GM23338 (cell line): ENCODE data around the gene AKR1C2. TPM values are rescaled to one million over a fixed set of nuclear protein-coding genes. Genes with fewer than 3 reads are reported as not detected.
A peak's percentile ranks its signal among the peaks of the same experiment; 100 is the strongest.
"Not testable (repeated sequence)": the region's sequence is repeated elsewhere in the genome, so short reads cannot be mapped to it uniquely, and the experiment has no call there.

ENCODE experiments used
- ATAC-seq: fragments of 200-7000 bp; cut with Tn5 transposase; 3 replicates; pipeline ENCODE4 v1.9.1; 2020
- DNase-seq: peaks from one replicate; pipeline ENCODE4 v3.0.0-alpha.2; 2015; ENCODE audit warnings: low spot score
- H2AFZ ChIP-seq: fragments of 200-600 bp; sonication (generic); 2 replicates; pipeline ENCODE4 v1.8.0; 2016; ENCODE audit warnings: antibody characterized with exemption, mild to moderate bottlenecking, moderate library complexity
- H3F3A ChIP-seq: fragments of 200-600 bp; sonication (generic); replicated peaks from 2 replicates; pipeline ENCODE4 v1.8.0; 2017; ENCODE audit warnings: antibody characterized with exemption, mixed run types, low read depth
- H3K27ac ChIP-seq: fragments of 200-600 bp; sonication (generic); 2 replicates; pipeline ENCODE4 v1.6.1; 2016; ENCODE audit warnings: low read depth
- H3K27me3 ChIP-seq: fragments of 200-600 bp; sonication (generic); 2 replicates; pipeline ENCODE4 v1.8.0; 2016; ENCODE audit warnings: mild to moderate bottlenecking, mixed run types, moderate library complexity; ENCODE audit not compliant: insufficient read depth
- H3K36me3 ChIP-seq: fragments of 200-600 bp; sonication (generic); 2 replicates; pipeline ENCODE4 v1.8.0; 2016; ENCODE audit warnings: mild to moderate bottlenecking; ENCODE audit not compliant: insufficient read depth
- H3K4me1 ChIP-seq: fragments of 200-600 bp; sonication (generic); 2 replicates; pipeline ENCODE4 v1.8.0; 2016; ENCODE audit warnings: mild to moderate bottlenecking, moderate library complexity; ENCODE audit not compliant: insufficient read depth
- H3K4me2 ChIP-seq: fragments of 200-600 bp; sonication (generic); 2 replicates; pipeline ENCODE4 v1.7.1; 2017; ENCODE audit warnings: mixed run types
- H3K4me3 ChIP-seq: fragments of 200-600 bp; sonication (generic); 2 replicates; pipeline ENCODE4 v1.6.1; 2016; ENCODE audit warnings: mixed run types
- H3K79me2 ChIP-seq: fragments of 200-600 bp; sonication (generic); replicated peaks from 2 replicates; pipeline ENCODE4 v1.8.0; 2017; ENCODE audit warnings: mild to moderate bottlenecking; ENCODE audit not compliant: insufficient read depth
- H3K9me2 ChIP-seq: fragments of 200-600 bp; sonication (generic); 2 replicates; pipeline ENCODE4 v1.8.0; 2017; ENCODE audit not compliant: insufficient read depth
- H4K20me1 ChIP-seq: fragments of 200-600 bp; sonication (generic); replicated peaks from 2 replicates; pipeline ENCODE4 v1.8.0; 2017; ENCODE audit warnings: mild to moderate bottlenecking; ENCODE audit not compliant: insufficient read depth
- H3K27ac Mint-ChIP-seq: 2 replicates; pipeline ENCODE4 v1.8.0; 2020; ENCODE audit warnings: inconsistent platforms, mild to moderate bottlenecking, moderate library complexity, mixed read lengths
- H3K27me3 Mint-ChIP-seq: 3 replicates; pipeline ENCODE4 v1.8.0; 2022; ENCODE audit warnings: low read depth, mild to moderate bottlenecking, moderate library complexity, mixed read lengths, inconsistent platforms; ENCODE audit not compliant: insufficient read depth, poor library complexity
- H3K36me3 Mint-ChIP-seq: 3 replicates; pipeline ENCODE4 v1.8.0; 2021; ENCODE audit warnings: low read depth, mild to moderate bottlenecking, inconsistent platforms, moderate library complexity, mixed read lengths
- H3K4me1 Mint-ChIP-seq: 3 replicates; pipeline ENCODE4 v1.8.0; 2020; ENCODE audit warnings: mild to moderate bottlenecking, inconsistent platforms, mixed read lengths
- H3K4me3 Mint-ChIP-seq: 3 replicates; pipeline ENCODE4 v1.8.0; 2021; ENCODE audit warnings: moderate library complexity, mild to moderate bottlenecking, inconsistent platforms, mixed read lengths
- H3K9me3 Mint-ChIP-seq: 3 replicates; pipeline ENCODE4 v1.8.0; 2020; ENCODE audit warnings: moderate library complexity, mild to moderate bottlenecking, inconsistent platforms, mixed read lengths
- STAT1 ChIP-seq: IDR thresholded peaks from one replicate; pipeline ENCODE4 v1.6.1; 2016; ENCODE audit warnings: antibody characterized with exemption; ENCODE audit not compliant: unreplicated experiment
- ZNF114 ChIP-seq: fragments of 250-450 bp; sonication (Bioruptor Pico); IDR thresholded peaks from 2 replicates; pipeline ENCODE4 v1.5.0; 2020; ENCODE audit warnings: mild to moderate bottlenecking, moderate library complexity
- ZNF462 ChIP-seq: fragments of 250-450 bp; sonication (Bioruptor Pico); IDR thresholded peaks from 2 replicates; pipeline ENCODE4 v1.5.0; 2020; ENCODE audit warnings: mild to moderate bottlenecking, moderate library complexity
- polyA plus RNA-seq: library from polyadenylated mRNA; unstranded; fragments of >200 nt; fragmentation: Nextera tagmentation; extraction: Ambion mirVana; gene quantifications from 2 replicates; pipeline ENCODE4 v1.2.1, GENCODE V29; 2016
- total RNA-seq: library from RNA; depleted of rRNA; stranded (reverse); fragments of >200 nt; shearing (Covaris generic); gene quantifications from 2 replicates; pipeline ENCODE4 v1.2.3, GENCODE V29; 2014

Gene AKR1C2
- total and polyA plus RNA-seq, 2 experiments from 2014 or later, result 0.35 to 0.86 TPM

- TF ChIP-seq ZNF462 (CRISPR knock-in tag), result no peak
- no peak for TF ChIP-seq STAT1
- no peak for TF ChIP-seq ZNF114
Observed at GRCh38 chr10:5023177-5023805, 19.6 kb upstream of the AKR1C2 start (continued).

GRCh38 chr10:5021624-5022290 is 18.1 kb upstream of the AKR1C2 start:
- DNase-seq, H3K27ac ChIP-seq, H3K9me2 ChIP-seq, H3K27me3 Mint-ChIP-seq, H3K4me2 ChIP-seq, H4K20me1 ChIP-seq, H3K4me3 Mint-ChIP-seq, ATAC-seq, H3K79me2 ChIP-seq, H3K36me3 ChIP-seq, H3K27ac Mint-ChIP-seq, H3K4me3 ChIP-seq, H3K9me3 Mint-ChIP-seq, H3K36me3 Mint-ChIP-seq, H3F3A ChIP-seq, H2AFZ ChIP-seq, H3K27me3 ChIP-seq: not testable (repeated sequence)
- H3K4me1 ChIP-seq, result peaks cover 23% of the 10 kb centered on the region
- peaks cover 18% of the 10 kb centered on the region for H3K4me1 Mint-ChIP-seq

- ATAC-seq, result not testable (repeated sequence)
- peak overlapping the region; percentile 86; the same call in 1 of the 2 replicates for H3K27ac Mint-ChIP-seq
Observed at GRCh38 chr10:5019770-5020612, 16.3 kb upstream of the AKR1C2 start.

More at GRCh38 chr10:5019770-5020612, 16.3 kb upstream of the AKR1C2 start:
- H3K4me3 ChIP-seq, H3K4me2 ChIP-seq, H3K27ac ChIP-seq, H3K36me3 Mint-ChIP-seq, H3F3A ChIP-seq, H4K20me1 ChIP-seq, H3K27me3 ChIP-seq, DNase-seq, H3K79me2 ChIP-seq, H2AFZ ChIP-seq, H3K4me3 Mint-ChIP-seq, H3K36me3 ChIP-seq, H3K27me3 Mint-ChIP-seq, H3K9me3 Mint-ChIP-seq: not testable (repeated sequence)
- peaks cover 23% of the 10 kb centered on the region for H3K4me1 ChIP-seq
- peaks cover 11% of the 10 kb centered on the region for H3K9me2 ChIP-seq
- H3K4me1 Mint-ChIP-seq, result peaks cover 18% of the 10 kb centered on the region
